B cell (primary cell): ENCODE measurements around the gene SOX18. TPM values are rescaled to one million over a fixed set of nuclear protein-coding genes. Genes with fewer than 3 reads are reported as not detected.

Source experiments
- ATAC-seq: fragments of 200-7000 bp; cut with Tn5 transposase; one replicate; pipeline ENCODE4 v1.10.0; 2021; ENCODE audit warnings: low read depth, mild to moderate bottlenecking, moderate number of reproducible peaks, moderate library complexity
- CTCF ChIA-PET: fragments of 350-600 bp; sonication (Branson Sonifier 250); formaldehyde crosslinking; loops from one replicate; lab custom pipeline; 2021; ENCODE audit warnings: antibody characterized with exemption, inconsistent platforms; lab: Charles Lee
- POLR2A ChIA-PET: fragments of 350-600 bp; sonication (Branson Sonifier 250); formaldehyde crosslinking; loops from one replicate; lab custom pipeline; 2021; ENCODE audit warnings: antibody characterized with exemption; lab: Charles Lee
- DNase-seq: peaks from one replicate; pipeline ENCODE4 v3.0.0; 2013
- H2AFZ ChIP-seq: 2 replicates; pipeline ENCODE4 v1.6.1; 2012; ENCODE audit warnings: mild to moderate bottlenecking, low read depth, low read length; ENCODE audit not compliant: insufficient read depth, poor library complexity, severe bottlenecking
- H3K27ac ChIP-seq, 2 donors: 1 replicate in 1 of 2; 2 replicates in 1 of 2; pipeline ENCODE4 v1.5.1; 2012 to 2013; ENCODE audit warnings: low read length in 2 of 2, mild to moderate bottlenecking in 2 of 2, moderate library complexity in 1 of 2
- H3K27me3 ChIP-seq, 4 experiments: fragments of 200-600 bp in 1 of 4; sonication (generic) in 1 of 4; replicated peaks in 1 of 4; 1 replicate in 2 of 4; 2 replicates in 2 of 4; pipeline versions ENCODE4 v1.6.1 to v1.7.0; 2013 to 2016; ENCODE audit warnings: low read length in 3 of 4, mild to moderate bottlenecking in 2 of 4, mixed read lengths in 1 of 4, moderate library complexity in 1 of 4; ENCODE audit not compliant: insufficient read depth in 4 of 4, control insufficient read depth in 3 of 4; ENCODE audit errors: control extremely low read depth in 1 of 4
- H3K36me3 ChIP-seq, 2 experiments: replicated peaks in 1 of 2; 1 replicate in 1 of 2; 2 replicates in 1 of 2; pipeline versions ENCODE4 v1.6.1 to v1.7.1; 2013; ENCODE audit warnings: low read length in 1 of 2; ENCODE audit not compliant: insufficient read depth in 2 of 2, control insufficient read depth in 1 of 2; ENCODE audit errors: control extremely low read depth in 1 of 2, extremely low read depth in 1 of 2
- H3K4me1 ChIP-seq, 2 donors: fragments of 200-600 bp in 1 of 2; sonication (generic) in 1 of 2; 1 replicate in 1 of 2; 2 replicates in 1 of 2; pipeline versions ENCODE4 v1.5.1 to v1.6.1; 2013 to 2017; ENCODE audit warnings: low read length in 2 of 2; ENCODE audit not compliant: control insufficient read depth in 2 of 2, insufficient read depth in 2 of 2
- H3K4me2 ChIP-seq: replicated peaks from 2 replicates; pipeline ENCODE3; 2012; ENCODE audit warnings: mild to moderate bottlenecking, low read depth, low read length; ENCODE audit not compliant: poor library complexity, severe bottlenecking
- H3K4me3 ChIP-seq, 5 experiments: fragments of 200-600 bp in 1 of 5; sonication (generic) in 1 of 5; 1 replicate in 3 of 5; 2 replicates in 2 of 5; pipeline versions ENCODE4 v1.5.1 to v1.7.0; 2011 to 2016; ENCODE audit warnings: low read length in 4 of 5, mild to moderate bottlenecking in 4 of 5, low read depth in 2 of 5, control low read depth in 1 of 5, moderate library complexity in 1 of 5; ENCODE audit not compliant: insufficient read depth in 1 of 5; ENCODE audit errors: control extremely low read depth in 1 of 5, extremely low read depth in 1 of 5
- H3K79me2 ChIP-seq: fragments of 200-600 bp; sonication (generic); one replicate; pipeline ENCODE4 v1.6.0; 2016; ENCODE audit warnings: low read length; ENCODE audit not compliant: control insufficient read depth, insufficient read depth
- H3K9ac ChIP-seq: fragments of 200-600 bp; sonication (generic); 2 replicates; pipeline ENCODE4 v1.6.1; 2017; ENCODE audit warnings: mild to moderate bottlenecking, low read length, moderate library complexity
- H3K9me3 ChIP-seq, 3 donors: one replicate each; pipeline versions ENCODE4 v1.6.1 to v1.7.1; 2013; ENCODE audit warnings: low read length in 2 of 3; ENCODE audit not compliant: control insufficient read depth in 2 of 3, insufficient read depth in 1 of 3; ENCODE audit errors: control extremely low read depth in 1 of 3
- H4K20me1 ChIP-seq: 2 replicates; pipeline ENCODE4 v1.6.0; 2012; ENCODE audit warnings: mild to moderate bottlenecking, low read length; ENCODE audit not compliant: insufficient read depth, control insufficient read depth, poor library complexity, severe bottlenecking
- H3K27ac Mint-ChIP-seq: one replicate; pipeline ENCODE4 v1.8.0; 2021; ENCODE audit warnings: mixed read lengths
- H3K27me3 Mint-ChIP-seq: one replicate; pipeline ENCODE4 v1.8.0; 2021; ENCODE audit warnings: mixed read lengths
- H3K4me1 Mint-ChIP-seq: one replicate; pipeline ENCODE4 v1.8.0; 2021; ENCODE audit warnings: mixed read lengths
- H3K4me3 Mint-ChIP-seq: one replicate; pipeline ENCODE4 v1.8.0; 2021; ENCODE audit warnings: mixed read lengths
- H3K9me3 Mint-ChIP-seq: one replicate; pipeline ENCODE4 v1.8.0; 2022; ENCODE audit warnings: mixed read lengths; ENCODE audit not compliant: insufficient read depth
- EZH2 ChIP-seq: IDR thresholded peaks from 2 replicates; pipeline ENCODE4 v1.6.1; 2012; ENCODE audit warnings: borderline replicate concordance, low read depth, mild to moderate bottlenecking, moderate library complexity, low read length; ENCODE audit not compliant: insufficient read depth, poor library complexity, severe bottlenecking
- WGBS: methylation state at CpG from one replicate; pipeline ENCODE4 v1.1.5; 2013; ENCODE audit warnings: missing lambda C conversion rate; ENCODE audit not compliant: insufficient coverage; 5-methylcytosine and 5-hydroxymethylcytosine counted together
- intact Hi-C: fragments of 100-400 bp; cut with micrococcal nuclease; formaldehyde crosslinking; loops from one replicate; pipeline ENCODE4 v1.10.0; 2022
- polyA plus RNA-seq: library from polyadenylated mRNA; depleted of rRNA; stranded (reverse); fragments of >200 nt; gene quantifications from 2 replicates; pipeline ENCODE4 v1.2.3, GENCODE V29; 2012
- total RNA-seq, 2 donors: library from RNA; stranded (reverse); fragments of 120-200 nt in 1 of 2; gene quantifications; 1 replicate in 1 of 2; 2 replicates in 1 of 2; pipeline versions ENCODE4 v1.2.3 to v1.2.4, GENCODE V29; 2013 to 2022
- TF ChIP-seq, protein P1 (sequence below): fragments of 200-600 bp; IDR thresholded peaks from one replicate; pipeline ENCODE4 v1.8.0; 2022; ENCODE audit warnings: antibody characterized with exemption, mild to moderate bottlenecking

SOX18 gene
- total and polyA plus RNA-seq, 2 donors (not counting 1 experiment from before 2014, with no cell fraction given): not detected

DNA sequence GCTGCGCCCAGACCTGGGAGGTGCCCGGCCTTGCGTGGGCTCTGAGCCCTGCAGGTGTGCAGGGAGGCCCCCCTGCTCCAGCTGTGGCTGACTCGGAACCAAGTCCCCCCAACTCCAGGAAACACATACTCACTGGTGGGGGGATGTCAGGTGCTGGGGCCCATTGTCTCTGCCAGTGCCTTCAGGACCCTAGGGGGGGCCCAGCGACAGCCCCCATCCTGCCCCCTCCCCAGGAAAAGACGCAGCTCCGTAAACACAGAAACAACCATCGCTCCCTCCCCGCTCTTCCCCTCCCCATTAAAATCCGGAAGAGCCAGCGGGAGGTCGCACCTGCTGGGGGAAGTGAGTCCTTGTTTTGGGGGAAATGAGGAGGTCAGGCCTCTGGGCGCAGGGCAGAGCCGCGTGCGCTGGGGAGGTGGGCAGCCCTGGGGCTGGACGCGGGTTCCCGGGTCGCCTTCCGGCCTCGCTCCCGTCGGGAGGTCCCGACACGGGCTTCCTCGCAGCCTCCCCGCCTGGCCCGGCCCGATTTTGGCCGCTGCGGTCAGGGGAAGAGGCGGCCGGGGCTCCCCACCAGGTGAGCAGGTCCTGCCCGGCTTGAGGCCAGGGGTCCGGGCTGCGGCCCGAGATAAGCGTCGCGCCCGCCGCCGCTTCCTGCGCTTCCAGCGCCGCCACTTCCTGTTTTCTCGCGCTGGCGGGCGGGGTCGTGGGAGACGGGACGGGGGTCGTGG lies 7.2 kb downstream of the SOX18 start:
- H3K27ac Mint-ChIP-seq: no peak overlapping the region
- no peak for TF ChIP-seq EZH2
- TF ChIP-seq, protein P1, sequence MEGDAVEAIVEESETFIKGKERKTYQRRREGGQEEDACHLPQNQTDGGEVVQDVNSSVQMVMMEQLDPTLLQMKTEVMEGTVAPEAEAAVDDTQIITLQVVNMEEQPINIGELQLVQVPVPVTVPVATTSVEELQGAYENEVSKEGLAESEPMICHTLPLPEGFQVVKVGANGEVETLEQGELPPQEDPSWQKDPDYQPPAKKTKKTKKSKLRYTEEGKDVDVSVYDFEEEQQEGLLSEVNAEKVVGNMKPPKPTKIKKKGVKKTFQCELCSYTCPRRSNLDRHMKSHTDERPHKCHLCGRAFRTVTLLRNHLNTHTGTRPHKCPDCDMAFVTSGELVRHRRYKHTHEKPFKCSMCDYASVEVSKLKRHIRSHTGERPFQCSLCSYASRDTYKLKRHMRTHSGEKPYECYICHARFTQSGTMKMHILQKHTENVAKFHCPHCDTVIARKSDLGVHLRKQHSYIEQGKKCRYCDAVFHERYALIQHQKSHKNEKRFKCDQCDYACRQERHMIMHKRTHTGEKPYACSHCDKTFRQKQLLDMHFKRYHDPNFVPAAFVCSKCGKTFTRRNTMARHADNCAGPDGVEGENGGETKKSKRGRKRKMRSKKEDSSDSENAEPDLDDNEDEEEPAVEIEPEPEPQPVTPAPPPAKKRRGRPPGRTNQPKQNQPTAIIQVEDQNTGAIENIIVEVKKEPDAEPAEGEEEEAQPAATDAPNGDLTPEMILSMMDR: no peak
- no peak for ATAC-seq
- peak overlapping the region; percentile 86 for H3K4me2 ChIP-seq
- peaks cover 3% of the 10 kb centered on the region for H4K20me1 ChIP-seq
- peak overlapping the region; percentile 75 for H3K9ac ChIP-seq
- H3K27me3 Mint-ChIP-seq: peaks cover 36% of the 10 kb centered on the region
- H3K9me3 Mint-ChIP-seq: no peaks in the 10 kb centered on the region
- POLR2A ChIA-PET: no interaction called here
- H2AFZ ChIP-seq: peak overlapping the region; percentile 77
- WGBS: under 1% methylated on average over 29 of the region's 55 CpGs
- no peaks in the 10 kb centered on the region for H3K36me3 ChIP-seq
- peak overlapping the region in 1 of 2 donors; percentile 56 for H3K27ac ChIP-seq
- no peaks in the 10 kb centered on the region for H3K79me2 ChIP-seq
- intact Hi-C loops: no loop called here
- H3K4me1 ChIP-seq: peaks cover 31 to 32% of the 10 kb centered on the region in 2 donors
- CTCF ChIA-PET: interaction anchor here (0.7 to 6.4 kb wide), 7 partner anchors 12 to 78 kb away, joined by 3 to 108 read pairs (median 5); partner anchors contain the start of genes OPRL1 and RGS19
- peaks cover 0 to 3% (median 0%) of the 10 kb centered on the region in 3 donors for H3K9me3 ChIP-seq
- peak; percentile 51 for DNase-seq
- peaks cover 23% of the 10 kb centered on the region for H3K4me1 Mint-ChIP-seq
- H3K4me3 ChIP-seq: peak overlapping the region in 4 of 5 experiments; percentile 52 to 64 (median 60)
- H3K27me3 ChIP-seq: peaks cover 0 to 31% (median 12%) of the 10 kb centered on the region in 4 experiments
- H3K4me3 Mint-ChIP-seq: peak overlapping the region; percentile 77

DNA sequence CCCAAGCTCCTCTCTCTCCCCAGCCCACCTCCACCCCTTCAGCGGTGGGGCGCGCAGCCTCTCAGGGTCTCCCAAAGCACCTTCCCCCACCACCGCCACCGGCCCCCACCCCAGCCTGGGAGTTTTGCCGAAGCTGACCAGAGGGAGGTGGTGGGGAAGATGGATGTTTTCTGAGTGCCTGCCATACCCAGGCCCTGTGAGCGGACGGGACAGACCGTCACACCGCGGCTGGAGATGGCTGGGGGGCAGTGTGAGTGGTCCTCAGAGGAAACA lies 7.7 kb downstream of the SOX18 start:
- POLR2A ChIA-PET: no interaction called here
- H2AFZ ChIP-seq: peak overlapping the region; percentile 77

More for the DNA sequence above, 7.7 kb downstream of the SOX18 start:
- TF ChIP-seq, protein P1: no peak
- no peak for TF ChIP-seq EZH2
- CTCF ChIA-PET: interaction anchor here (1.0 to 6.4 kb wide), 6 partner anchors 12 to 79 kb away, joined by 3 to 108 read pairs (median 14); partner anchors contain the start of genes OPRL1 and RGS19
- no peak for DNase-seq
- WGBS: 2% methylated on average over 5 of the region's 11 CpGs
- H3K27me3 Mint-ChIP-seq: peaks cover 31% of the 10 kb centered on the region
- ATAC-seq: no peak
- Histone ChIP-seq H3K9ac (peak overlapping the region; percentile 75), H3K27me3 (peaks cover 0 to 33% (median 12%) of the 10 kb centered on the region in 4 experiments), H3K9me3 (peaks cover 0 to 3% (median 0%) of the 10 kb centered on the region in 3 donors), H3K4me2 (peak overlapping the region; percentile 86), H3K4me3 (peak overlapping the region in 4 of 5 experiments; percentile 52 to 64 (median 60)), H3K36me3 (no peaks in the 10 kb centered on the region), H3K79me2 (no peaks in the 10 kb centered on the region), H4K20me1 (peaks cover 6% of the 10 kb centered on the region), H3K27ac (no peak overlapping the region), H3K4me1 (peaks cover 31 to 32% of the 10 kb centered on the region in 2 donors)
- peaks cover 23% of the 10 kb centered on the region for H3K4me1 Mint-ChIP-seq
- H3K9me3 Mint-ChIP-seq: no peaks in the 10 kb centered on the region
- intact Hi-C loops: no loop called here
- H3K27ac Mint-ChIP-seq: peak overlapping the region; percentile 26
- H3K4me3 Mint-ChIP-seq: peak overlapping the region; percentile 77
